ENCODE results near the gene POLN. TPM values are rescaled to one million over a fixed set of nuclear protein-coding genes. Genes with fewer than 3 reads are reported as not detected.
A peak's percentile ranks its signal among the peaks of the same experiment; 100 is the strongest.

Gene POLN
- total RNA-seq, result 1 to 10 TPM; 1.8 to 7.3 TPM

DNA sequence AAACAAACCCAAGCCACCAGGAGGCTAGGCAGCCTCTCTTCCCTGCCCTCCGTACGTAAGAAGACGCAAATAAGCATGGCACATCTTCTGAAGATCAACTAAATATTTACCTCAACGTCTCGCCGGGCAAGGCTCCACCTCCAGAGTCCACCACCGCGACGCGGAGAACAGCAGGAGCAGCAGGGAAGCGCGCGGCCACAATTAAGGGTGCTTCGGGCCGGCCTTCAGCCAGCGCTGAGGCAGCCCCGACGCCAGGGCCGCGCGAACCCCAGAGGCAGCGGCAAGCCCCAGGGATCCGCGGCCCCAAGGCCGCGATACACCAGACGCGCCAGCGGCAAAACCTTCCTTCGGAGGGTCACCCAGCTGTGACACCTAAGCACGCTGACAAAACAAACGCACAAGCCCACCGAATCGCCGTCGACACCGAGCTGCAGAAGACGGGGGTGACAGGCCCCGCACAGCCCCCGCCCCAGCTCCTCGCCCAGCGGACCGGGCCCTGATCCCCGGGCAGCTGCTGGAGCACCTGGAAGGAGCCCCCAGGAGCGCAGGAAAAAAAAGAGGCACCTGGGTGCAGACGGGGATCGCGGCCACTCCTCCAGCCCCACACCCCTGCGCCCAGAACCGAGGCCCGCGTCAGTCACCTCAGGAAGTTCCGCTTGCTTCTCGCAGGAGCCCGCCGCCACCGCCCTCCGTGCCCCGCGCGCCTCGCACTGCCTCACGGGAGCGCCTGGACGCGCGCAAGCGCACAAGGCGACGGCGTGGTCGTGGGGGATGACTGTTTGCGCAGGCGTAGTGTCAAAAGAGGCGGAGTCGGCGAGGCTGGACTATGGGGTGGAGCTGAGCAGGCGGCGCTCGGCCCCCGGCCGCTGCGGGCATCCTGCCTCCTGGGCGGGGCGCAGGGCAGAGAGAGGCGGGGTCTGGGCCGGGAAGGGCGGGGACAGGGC lies at the start of gene POLN, which contains the start of gene HAUS3:
TSS of gene POLN (minus strand) at position 712 of the 944 bp plus-strand sequence. CDS start 12,890 bp downstream, outside the sequence.
TSS of gene HAUS3 (minus strand) at position 712 of the 944 bp plus-strand sequence. CDS start 1,175 bp downstream, outside the sequence.
- no peaks in the 10 kb centered on the region for H3K9me3 Mint-ChIP-seq
- ATAC-seq (peak; percentile 90 to 96), DNase-seq (ENCODE audit: low spot score in 2 of 2) (peak; percentile 100)
- peaks cover 18 to 27% of the 10 kb centered on the region in 2 donors for H3K36me3 Mint-ChIP-seq
- peak within 1 kb of the TSS; percentile 93 to 95 for H3K27ac Mint-ChIP-seq

DNA sequence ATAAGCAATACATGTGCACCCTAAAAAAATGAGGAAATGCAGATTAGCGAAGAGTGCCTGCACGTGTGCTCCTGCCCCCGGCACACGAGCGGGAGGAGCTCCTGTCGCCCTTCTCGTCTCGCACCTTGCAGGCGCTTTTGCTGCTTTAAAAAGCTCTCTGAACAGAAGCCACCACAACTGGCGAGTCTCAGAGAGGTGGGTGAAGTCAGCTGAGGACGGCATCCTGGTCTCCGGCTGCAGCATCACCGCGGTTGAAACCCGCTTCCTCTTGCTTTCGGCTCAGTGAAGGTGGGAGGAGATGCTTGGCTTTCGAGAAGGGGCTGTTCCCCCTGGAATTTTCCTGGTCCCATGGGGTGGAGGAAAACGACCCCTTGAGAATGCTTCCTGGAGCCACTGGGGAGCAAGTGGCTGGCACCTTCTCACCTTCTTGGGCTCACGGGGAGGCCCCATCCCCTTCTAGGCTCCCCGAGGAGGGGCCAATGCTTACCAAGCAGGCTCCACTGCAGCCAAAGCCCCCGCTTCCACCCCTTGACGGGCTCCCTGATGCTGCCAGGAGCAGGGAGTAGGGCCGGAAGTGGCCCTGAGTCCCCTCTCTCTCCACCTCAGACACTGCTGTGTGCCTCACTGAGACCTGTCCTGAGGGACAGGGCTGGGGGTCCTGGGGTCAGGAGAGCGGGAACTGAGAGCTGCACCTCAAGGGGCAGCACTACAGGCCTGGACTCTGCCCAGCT lies 49.2 kb upstream of the POLN start:
- Mint-ChIP-seq H3K9me3 (no peaks in the 10 kb centered on the region), H3K27ac (peak overlapping the region; percentile 60 to 85), H3K36me3 (no peaks in the 10 kb centered on the region)
- ATAC-seq (peak; percentile 77 to 94), DNase-seq (ENCODE audit: low spot score in 2 of 2) (peak; percentile 36 to 70)

DNA sequence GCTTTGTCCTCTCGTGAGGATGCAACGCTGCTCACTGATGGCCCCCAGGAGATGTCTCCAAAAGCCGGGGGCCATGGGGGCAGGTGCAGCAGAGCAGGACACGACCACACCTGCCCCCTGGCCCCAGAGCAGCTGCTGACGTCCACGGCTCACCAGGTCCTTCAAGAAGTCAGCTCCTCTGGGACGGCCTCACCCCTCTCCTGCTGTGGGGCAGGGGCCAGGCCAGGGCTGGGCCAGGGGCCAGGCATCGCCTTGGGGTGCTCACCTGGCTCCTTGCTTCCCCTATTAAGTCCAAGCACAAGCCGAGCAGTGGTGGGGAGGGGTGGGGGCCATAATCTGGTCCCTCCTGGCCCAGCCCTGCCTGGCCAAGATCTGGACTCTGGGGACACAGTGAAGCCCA lies 48.6 kb upstream of the POLN start:
- Mint-ChIP-seq H3K36me3 (no peaks in the 10 kb centered on the region), H3K9me3 (no peaks in the 10 kb centered on the region), H3K27ac (peak overlapping the region in 1 of 2 donors; percentile 85)
- ATAC-seq, result peak; percentile 17 to 29
- DNase-seq (ENCODE audit: low spot score in 2 of 2), result no peak

DNA sequence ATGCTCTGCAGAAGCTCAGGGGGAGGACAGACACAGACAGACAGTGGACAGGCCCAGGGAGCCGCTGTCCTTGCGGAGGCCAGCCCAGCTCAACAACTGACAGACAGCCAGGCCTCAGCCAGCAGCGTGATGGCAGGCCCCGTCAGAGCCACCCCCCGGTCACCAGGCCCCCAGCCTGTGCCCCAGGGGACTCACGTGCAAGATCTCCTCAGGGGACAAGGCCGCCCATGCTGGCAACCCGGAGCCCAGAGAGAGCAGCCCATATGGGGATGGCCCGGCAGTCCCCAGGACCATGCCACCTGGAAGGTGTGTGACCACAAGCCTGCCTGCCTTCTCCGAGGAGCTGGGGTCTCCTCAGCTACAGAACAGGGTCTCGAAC lies 48.0 kb upstream of the POLN start:
- no peak for DNase-seq (ENCODE audit: low spot score in 2 of 2)
- ATAC-seq, result no peak
- Mint-ChIP-seq H3K27ac (peak overlapping the region in 1 of 2 donors; percentile 85), H3K9me3 (no peaks in the 10 kb centered on the region), H3K36me3 (no peaks in the 10 kb centered on the region)

DNA sequence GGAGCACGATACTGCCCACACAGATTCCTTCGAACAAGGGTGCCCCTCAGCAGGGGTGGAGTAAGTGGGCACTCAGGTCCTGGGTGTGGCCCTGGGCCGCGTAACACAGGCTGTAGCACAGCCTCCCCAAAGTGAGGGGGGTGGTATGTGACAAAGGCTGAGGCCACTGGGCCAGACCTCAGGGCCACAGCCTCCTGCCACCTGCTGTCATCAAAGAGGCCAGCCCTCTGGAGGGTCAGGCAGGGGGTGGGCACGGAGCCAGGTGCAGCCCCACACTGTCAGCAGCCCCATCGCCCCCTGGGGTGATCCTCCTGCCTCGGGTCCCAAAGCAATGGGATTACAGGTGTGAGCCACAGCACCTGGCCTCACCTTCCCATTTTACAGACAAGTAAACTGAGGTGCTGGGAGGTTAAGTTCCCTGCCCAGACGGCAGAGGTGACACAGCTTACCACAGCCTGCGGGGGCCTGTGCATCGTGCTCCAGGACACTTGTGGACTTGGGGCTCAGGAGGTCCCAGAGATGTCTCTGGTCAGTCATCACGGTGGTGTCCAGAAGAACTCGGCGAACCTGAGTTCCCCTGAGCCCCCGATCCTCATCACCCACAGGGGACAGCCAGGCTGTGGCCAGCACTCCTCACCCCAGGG lies 47.5 kb upstream of the POLN start:
- Mint-ChIP-seq H3K36me3 (no peaks in the 10 kb centered on the region), H3K9me3 (no peaks in the 10 kb centered on the region), H3K27ac (peak overlapping the region in 1 of 2 donors; percentile 85)
- DNase-seq (ENCODE audit: low spot score in 2 of 2) (peak in 1 of 2 donors; percentile 40), ATAC-seq (no peak)

DNA sequence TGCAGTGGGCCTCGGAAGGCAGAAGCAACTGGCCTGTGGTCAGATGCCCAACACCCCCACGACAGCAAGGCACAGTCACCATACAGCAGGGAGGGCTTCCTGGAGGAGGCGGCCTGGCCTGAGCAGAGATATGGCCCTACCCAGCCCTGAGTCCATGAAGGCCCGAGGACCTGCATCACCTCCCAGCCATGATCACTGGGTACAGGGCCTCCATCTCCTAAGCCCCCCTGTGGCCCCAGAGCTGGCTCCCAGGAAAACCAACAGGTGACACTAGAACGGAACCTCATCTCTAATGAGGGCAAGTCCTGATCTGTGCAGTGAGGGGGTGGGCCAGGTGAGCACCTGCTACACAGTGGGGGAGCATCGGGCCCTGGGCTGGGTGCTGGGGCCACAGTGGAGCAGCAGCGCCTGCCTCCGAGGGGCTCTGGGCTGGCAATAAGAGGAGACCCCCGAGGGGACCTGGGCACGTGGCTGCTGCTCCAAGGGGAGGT lies 46.2 kb upstream of the POLN start:
- no peak overlapping the region for H3K27ac Mint-ChIP-seq
- no peaks in the 10 kb centered on the region for H3K36me3 Mint-ChIP-seq
- peak in 1 of 2 donors; percentile 51 for DNase-seq (ENCODE audit: low spot score in 2 of 2)
- ATAC-seq, result no peak
- no peaks in the 10 kb centered on the region for H3K9me3 Mint-ChIP-seq

DNA sequence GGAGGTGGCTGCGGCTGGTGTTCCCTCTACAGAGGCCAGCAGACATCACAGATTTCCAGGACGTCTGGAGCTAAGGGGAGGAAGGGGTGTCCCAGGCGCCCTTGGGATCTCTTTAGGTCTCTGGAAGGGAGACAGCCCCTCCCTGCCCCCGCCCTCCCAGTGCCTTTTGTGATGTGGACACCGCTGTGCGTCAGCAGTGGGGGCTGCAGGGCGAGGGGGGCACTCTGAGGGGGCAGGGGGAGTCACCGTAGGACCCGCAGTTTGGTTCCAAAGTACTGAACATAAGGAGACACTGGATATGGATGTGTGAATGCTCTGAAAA lies 45.6 kb upstream of the POLN start:
- H3K27ac Mint-ChIP-seq, result no peak overlapping the region
- H3K36me3 Mint-ChIP-seq, result no peaks in the 10 kb centered on the region
- ATAC-seq, result no peak

DNA sequence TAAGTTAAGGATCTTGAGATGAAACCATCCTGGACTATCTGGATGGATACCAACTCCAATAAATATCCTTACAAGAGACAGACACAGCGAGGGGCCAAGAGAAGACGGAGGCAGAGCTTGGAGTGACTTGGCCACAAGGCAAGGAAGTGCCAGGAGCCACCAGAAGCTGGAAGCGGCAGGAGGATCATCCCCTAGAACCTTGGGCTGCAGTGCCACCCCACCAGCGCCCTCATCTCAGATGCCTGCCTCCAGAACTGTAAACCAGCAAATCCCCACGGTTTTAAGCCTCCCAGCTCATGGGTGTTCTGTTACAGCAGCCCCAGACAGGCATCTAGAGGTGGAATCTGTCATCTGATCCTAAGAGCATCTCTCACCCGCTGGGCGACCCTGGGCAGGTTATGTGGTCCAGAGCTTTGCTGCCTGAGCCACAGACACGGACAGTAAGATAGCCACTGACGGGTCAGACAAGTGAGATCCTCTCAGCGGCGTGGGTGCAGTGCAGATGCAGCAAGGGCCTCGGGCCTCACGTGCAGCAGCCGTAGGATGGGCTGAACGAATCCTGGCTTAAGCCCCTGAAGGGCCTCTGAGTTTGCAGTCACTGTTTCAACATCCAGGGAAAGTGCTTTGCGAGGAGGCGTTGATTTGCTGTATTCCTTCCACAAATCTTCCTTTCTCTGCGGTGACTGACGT lies 45.1 kb upstream of the POLN start:
- Mint-ChIP-seq H3K9me3 (no peaks in the 10 kb centered on the region), H3K27ac (no peak overlapping the region), H3K36me3 (no peaks in the 10 kb centered on the region)
- ATAC-seq (no peak), DNase-seq (ENCODE audit: low spot score in 2 of 2) (peak in 1 of 2 donors; percentile 44)

More for the DNA sequence above, 45.6 kb upstream of the POLN start:
- peak in 1 of 2 donors; percentile 7 for DNase-seq (ENCODE audit: low spot score in 2 of 2)
- H3K9me3 Mint-ChIP-seq, result no peaks in the 10 kb centered on the region

DNA sequence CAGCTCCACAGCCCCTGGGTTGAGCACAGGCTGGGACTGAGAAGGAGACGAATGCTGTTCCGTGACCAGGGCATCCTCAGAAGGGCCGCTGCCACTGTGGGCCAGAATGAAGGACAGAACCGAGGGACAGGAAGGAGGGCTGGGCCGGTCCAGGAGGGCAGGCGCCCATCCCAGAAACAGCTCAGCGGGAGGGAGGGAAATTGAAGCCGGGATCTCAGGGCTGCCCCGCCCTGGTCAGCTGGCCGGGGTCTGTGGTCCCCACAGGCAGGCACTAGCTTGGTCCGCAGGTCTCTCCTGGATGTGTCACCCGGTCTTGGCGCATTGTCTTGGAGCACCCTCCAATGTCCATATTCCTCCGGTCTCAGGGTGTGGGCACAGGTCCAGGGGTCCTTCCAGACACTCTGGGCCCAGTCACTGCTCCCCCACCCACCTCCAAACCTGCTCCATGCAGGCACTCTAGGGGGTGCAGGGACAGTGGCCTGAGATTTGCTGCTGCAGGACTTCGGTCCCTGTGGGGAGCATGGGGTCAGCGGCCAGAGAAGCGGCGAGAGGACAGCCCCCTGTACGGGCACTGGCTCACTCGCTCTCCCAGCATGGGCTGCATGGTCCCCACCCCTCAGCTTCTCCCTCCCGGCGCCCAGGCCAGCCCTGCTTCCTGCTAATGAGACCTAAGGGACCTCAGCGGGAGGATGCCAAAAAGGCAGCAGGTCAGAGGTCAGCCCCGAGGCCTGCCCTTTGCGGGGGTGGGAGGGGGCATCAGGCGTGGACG lies 43.9 kb upstream of the POLN start:
- no peaks in the 10 kb centered on the region for H3K9me3 Mint-ChIP-seq
- H3K27ac Mint-ChIP-seq, result peak overlapping the region in 1 of 2 donors; percentile 53
- H3K36me3 Mint-ChIP-seq, result no peaks in the 10 kb centered on the region
- no peak for ATAC-seq
- DNase-seq (ENCODE audit: low spot score in 2 of 2), result peak in 1 of 2 donors; percentile 51

DNA sequence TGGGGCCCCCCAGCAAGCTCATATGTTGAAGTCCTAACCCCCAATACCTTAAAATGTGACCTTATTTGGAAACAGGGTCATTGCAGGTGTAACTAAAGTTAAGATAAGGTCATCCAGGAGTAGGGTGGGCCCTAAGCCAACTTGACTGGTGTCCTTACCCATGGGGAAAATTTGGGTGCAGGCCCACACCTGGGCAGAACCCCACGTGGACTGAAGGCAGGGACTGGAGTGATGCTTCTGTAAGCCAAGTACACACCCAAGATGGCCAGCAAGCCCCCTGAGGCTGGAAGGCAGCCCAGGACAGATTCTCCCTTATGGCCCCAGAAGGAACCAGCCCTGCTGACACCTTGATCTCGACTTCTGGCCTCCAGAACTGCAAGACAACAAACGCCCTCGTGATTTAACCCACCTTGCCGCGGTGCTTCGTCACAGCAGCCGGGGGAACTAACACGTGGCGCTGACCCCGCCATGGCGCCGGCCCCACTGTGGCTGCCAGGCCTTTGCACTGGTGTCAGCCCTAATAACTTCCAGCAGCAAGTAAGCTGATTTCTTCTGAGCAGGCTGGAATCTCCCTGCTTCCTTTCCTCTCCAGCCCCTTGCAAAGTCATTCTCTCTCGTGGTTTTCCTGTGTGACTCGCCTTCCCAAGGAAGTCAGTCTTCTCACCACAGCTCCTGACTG lies 43.2 kb upstream of the POLN start:
- no peaks in the 10 kb centered on the region for H3K9me3 Mint-ChIP-seq
- DNase-seq (ENCODE audit: low spot score in 2 of 2) (peak in 1 of 2 donors; percentile 48), ATAC-seq (no peak)

DNA sequence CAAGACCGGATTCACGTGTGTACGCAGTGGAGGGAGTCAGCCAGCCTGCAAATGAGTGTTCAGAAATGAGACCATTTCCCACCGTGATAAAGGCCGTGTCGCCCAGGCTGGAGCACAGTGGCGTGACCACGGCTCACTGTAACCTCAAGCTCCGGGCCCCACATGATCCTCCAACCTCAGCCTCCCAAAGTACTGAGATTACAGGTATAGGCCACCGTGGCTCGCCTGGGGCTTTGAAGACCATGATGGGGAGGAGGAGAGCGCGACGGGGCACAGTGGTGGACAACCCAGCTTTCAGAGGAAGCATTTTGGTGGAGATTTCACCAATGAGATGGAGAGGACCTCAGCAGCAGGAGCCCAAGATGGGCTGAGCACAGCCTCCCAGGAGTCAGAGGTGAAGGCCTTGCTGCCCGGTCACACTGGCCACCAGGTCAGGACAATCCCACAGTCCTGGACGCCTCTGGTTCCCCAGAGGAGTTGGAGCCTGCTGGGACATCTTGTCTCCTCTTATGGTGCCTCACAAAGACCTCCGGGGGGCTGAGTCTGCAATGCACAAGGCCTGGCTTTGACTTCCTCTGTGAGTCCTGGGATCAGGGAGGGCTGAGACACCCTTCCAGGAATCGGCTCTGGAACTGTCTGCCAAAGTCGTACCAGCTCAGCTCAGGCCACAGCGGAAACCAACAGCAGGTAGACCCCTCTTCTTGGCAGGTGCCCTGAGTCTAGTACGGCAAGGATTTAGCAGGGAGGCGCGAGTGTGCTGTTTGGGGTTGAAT lies 42.4 kb upstream of the POLN start:
- DNase-seq (ENCODE audit: low spot score in 2 of 2) (peak in 1 of 2 donors; percentile 41), ATAC-seq (no peak)
- Mint-ChIP-seq H3K9me3 (no peaks in the 10 kb centered on the region), H3K36me3 (no peaks in the 10 kb centered on the region), H3K27ac (peak overlapping the region; percentile 53 to 69)

More for the DNA sequence above, 43.2 kb upstream of the POLN start:
- Mint-ChIP-seq H3K27ac (peak overlapping the region in 1 of 2 donors; percentile 53), H3K36me3 (no peaks in the 10 kb centered on the region)

DNA sequence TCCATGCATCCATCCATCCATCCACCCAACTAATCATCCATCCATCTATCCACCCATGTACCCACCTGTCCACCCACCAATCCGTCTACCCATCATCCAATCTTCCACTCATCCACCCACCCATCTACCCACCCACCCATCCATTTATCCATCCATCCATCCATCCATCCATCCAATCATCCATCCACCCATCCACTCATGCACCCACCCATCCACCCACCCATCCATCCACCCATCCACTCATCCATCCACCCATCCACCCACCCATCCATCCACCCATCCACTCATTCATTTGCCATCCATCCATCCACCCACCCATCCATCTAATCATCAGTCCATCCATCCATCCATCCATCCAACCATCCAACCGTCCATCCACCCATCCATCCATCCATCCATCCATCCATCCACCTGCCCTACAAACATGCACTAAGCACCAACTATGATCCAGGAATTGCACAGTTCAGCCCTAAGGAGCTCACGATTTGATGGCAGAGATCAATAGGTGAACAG lies 41.3 kb upstream of the POLN start:
- H3K36me3 Mint-ChIP-seq, result no peaks in the 10 kb centered on the region
- DNase-seq (ENCODE audit: low spot score in 2 of 2) (no peak), ATAC-seq (no peak)
- no peaks in the 10 kb centered on the region for H3K9me3 Mint-ChIP-seq
- no peak overlapping the region for H3K27ac Mint-ChIP-seq

DNA sequence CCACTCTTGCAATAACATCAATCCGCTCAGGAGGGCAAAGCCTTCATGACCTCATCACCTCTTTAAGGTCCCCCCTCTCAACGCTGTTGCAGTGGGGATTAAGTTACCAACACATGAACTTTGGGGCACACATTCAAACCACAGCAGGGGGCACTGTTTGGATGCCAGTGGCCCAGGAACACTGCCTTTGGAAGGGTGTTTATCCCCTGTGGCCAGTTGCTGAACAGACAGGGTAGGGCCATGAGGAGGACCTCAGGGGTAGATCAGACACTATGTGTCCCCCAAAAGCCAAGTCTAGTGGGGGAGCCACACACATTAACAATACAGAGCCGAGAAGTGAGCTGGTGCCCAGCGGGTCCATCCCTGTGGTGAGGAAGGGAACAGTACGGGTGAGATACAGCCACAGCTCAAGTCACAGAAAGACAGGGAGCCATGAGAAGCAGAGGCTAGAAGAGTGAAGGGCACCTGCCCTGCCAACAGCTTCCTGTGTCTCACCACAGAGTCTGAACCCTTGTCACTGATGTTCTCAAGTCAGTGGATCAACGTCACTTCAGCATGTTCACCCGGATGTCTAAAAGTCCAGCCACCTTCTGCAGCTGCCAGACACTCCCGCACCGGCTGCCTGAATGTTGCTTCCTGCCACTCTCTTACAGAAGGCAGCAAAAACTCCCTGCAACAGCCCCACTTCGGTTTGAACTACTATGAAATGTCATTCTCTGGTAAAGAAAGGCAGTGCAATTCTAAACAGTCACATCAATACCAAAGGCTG lies 39.8 kb upstream of the POLN start:
- peak; percentile 41 to 82 for DNase-seq (ENCODE audit: low spot score in 2 of 2)
- Mint-ChIP-seq H3K9me3 (no peaks in the 10 kb centered on the region), H3K27ac (peak overlapping the region; percentile 51 to 89), H3K36me3 (no peaks in the 10 kb centered on the region)
- ATAC-seq, result peak; percentile 92 to 93
